ENCODE data around the gene PLEKHA8. TPM values are rescaled to one million over a fixed set of nuclear protein-coding genes. Genes with fewer than 3 reads are reported as not detected.

The PLEKHA8 gene
- total RNA-seq, 4 donors from 2014 or later: 2.3 to 3.2 (median 2.6) TPM

DNA sequence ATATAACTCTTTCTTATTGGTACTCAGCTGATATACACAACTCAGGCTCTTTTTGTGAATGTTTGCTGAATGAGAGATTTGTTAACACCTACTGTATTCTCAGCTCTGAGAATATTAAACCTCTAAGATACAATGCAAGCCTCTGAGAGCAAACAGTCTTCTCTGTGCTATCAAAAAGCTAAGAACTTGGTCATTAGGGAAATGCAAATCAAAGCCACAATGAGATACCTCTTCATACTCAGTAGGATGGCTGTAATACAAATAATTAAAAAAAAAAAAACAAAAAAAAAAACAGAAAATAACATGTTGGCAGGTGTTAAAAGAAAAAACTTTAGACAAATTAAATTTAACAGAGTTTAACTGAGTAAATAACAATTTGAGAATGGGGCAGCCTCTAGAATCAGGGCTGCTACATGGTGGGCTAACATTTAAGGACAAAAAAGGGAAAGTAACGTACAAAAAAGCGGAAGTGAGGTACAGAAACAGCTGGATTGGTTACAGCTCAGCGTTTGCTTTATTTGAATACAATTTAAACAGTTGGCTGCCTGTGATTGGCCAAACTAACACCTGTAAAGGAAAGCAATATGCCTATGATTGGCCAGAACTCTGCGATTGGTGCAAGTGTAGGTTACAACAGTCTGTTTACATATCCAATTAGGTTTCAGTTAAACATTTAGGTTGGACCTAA lies 91.8 kb downstream of the PLEKHA8 start:
- Histone ChIP-seq H3K9me3 (no peaks in the 10 kb centered on the region), H3K27me3 (no peaks in the 10 kb centered on the region), H3K36me3 (no peaks in the 10 kb centered on the region), H3K4me3 (no peak overlapping the region), H3K27ac (no peak overlapping the region), H3K4me1 (peaks cover 8 to 12% of the 10 kb centered on the region in 2 donors)
- TF ChIP-seq, protein P1, sequence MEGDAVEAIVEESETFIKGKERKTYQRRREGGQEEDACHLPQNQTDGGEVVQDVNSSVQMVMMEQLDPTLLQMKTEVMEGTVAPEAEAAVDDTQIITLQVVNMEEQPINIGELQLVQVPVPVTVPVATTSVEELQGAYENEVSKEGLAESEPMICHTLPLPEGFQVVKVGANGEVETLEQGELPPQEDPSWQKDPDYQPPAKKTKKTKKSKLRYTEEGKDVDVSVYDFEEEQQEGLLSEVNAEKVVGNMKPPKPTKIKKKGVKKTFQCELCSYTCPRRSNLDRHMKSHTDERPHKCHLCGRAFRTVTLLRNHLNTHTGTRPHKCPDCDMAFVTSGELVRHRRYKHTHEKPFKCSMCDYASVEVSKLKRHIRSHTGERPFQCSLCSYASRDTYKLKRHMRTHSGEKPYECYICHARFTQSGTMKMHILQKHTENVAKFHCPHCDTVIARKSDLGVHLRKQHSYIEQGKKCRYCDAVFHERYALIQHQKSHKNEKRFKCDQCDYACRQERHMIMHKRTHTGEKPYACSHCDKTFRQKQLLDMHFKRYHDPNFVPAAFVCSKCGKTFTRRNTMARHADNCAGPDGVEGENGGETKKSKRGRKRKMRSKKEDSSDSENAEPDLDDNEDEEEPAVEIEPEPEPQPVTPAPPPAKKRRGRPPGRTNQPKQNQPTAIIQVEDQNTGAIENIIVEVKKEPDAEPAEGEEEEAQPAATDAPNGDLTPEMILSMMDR (IDR thresholded peaks at IDR 0.05 in 4 of 5, conservative IDR thresholded peaks at IDR 0.05 in 1 of 5): no peak
- TF ChIP-seq POLR2A (IDR thresholded peaks at IDR 0.05): no peak
- intact Hi-C loops (cut with DNase I; ENCODE audit: low total_unique reads): no loop called here
- in situ Hi-C loops (cut with MboI; ENCODE audit: low sequenced_read_pairs in 4 of 4): no loop called here
- DNase-seq: no peak
- ATAC-seq: no peak

DNA sequence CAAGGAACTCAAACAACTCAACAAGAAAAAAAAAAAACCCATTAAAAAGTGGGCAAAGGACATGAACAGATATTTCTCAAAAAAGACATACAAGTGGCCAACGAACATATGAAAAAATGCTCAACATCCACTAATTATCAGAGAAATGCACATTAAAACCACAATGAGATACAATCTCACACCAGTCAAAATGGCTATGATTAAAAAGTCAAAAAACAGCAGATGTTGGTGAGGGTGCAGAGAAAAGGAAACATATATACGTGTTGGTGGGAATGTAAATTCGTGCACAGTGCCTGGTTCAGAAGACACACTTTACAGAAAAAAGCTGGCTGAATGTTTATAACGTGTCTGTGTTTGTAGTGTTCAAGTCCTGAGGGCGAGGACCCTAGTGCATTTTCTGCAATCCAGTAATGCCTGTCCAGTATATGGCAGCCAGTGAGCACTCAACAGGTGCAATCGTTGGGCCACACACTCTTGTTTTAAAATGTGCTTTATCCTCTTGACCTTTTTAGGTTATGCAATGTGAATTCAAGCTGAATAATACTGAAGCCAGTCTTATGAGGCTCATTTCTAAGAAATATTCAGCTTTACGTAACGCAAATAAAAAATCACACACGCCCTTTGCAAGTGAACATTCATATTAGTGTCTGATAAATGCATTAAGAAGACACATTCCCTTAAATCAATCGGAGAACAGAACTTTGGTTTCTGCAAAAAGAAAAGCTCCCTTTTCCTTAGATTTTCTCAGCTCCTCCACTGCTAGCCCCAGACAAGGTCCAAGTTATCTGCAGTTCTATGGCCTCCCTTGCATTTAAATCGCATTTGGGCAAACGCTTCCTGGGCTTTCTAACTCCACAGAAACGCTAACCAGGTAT lies 105.8 kb downstream of the PLEKHA8 start:
- Histone ChIP-seq H3K4me3 (peak overlapping the region; percentile 46 to 88 (median 78)), H3K27me3 (no peaks in the 10 kb centered on the region), H3K4me1 (peaks cover 13 to 26% of the 10 kb centered on the region in 2 donors), H3K36me3 (no peaks in the 10 kb centered on the region), H3K27ac (peak overlapping the region; percentile 78 to 95 (median 88)), H3K9me3 (no peaks in the 10 kb centered on the region)
- intact Hi-C loops (cut with DNase I; ENCODE audit: low total_unique reads) (loop anchor here (1.0 to 2.0 kb wide), 3 partner anchors 17 to 108 kb away; partner anchors contain the start of gene FKBP14), in situ Hi-C loops (cut with MboI; ENCODE audit: low sequenced_read_pairs in 4 of 4) (no loop called here)
- ATAC-seq (peak in 1 of 2 donors; percentile 4), DNase-seq (no peak)
- TF ChIP-seq, protein P1 (IDR thresholded peaks at IDR 0.05 in 4 of 5, conservative IDR thresholded peaks at IDR 0.05 in 1 of 5): no peak

DNA sequence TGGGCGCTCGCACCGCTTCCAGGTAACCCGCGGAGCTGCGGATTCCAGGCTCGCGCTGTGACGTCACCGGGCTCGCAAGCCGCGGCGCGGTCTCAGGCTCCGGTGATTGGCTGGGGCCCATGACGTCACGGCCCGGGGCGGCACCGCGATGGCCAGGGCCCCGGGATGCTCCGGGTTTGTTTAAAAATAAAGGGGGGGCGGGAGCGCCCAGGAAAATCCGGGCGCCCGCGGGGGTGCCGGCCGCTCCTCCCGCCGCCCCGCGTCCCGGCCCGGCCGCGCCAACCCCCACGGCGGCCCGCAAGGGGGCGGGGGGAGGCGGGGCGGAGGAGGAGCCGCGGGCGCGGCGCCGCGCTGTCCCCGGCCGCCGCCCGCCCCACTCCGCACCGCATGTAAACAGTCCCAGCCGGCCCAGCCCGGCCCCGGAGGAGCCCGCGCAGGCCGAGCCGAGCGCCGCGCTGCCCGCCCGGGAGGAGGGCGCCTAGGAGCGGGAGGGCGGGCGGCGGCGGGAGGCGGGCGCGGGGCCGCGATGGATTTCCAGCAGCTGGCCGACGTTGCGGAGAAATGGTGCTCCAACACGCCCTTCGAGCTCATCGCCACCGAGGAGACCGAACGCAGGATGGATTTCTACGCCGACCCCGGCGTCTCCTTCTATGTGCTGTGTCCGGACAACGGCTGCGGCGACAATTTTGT lies 106.5 kb downstream of the PLEKHA8 start, which contains the start of gene MTURN:
MTURN (plus strand) TSS at position 376 of the 690 bp plus-strand sequence; CDS start at position 527, 151 bp downstream.
- Histone ChIP-seq H3K9me3 (no peaks in the 10 kb centered on the region), H3K4me1 (peaks cover 13 to 30% of the 10 kb centered on the region in 2 donors), H3K27me3 (no peaks in the 10 kb centered on the region), H3K4me3 (peak within 1 kb of the TSS; percentile 83 to 88 (median 86)), H3K27ac (peak within 1 kb of the TSS; percentile 78 to 95 (median 88)), H3K36me3 (no peaks in the 10 kb centered on the region)
- peak; percentile 59 to 70 for TF ChIP-seq POLR2A (IDR thresholded peaks at IDR 0.05)
- TF ChIP-seq, protein P1 (IDR thresholded peaks at IDR 0.05 in 4 of 5, conservative IDR thresholded peaks at IDR 0.05 in 1 of 5): no peak
- in situ Hi-C loops (cut with MboI; ENCODE audit: low sequenced_read_pairs in 4 of 4): no loop called here
- intact Hi-C loops (cut with DNase I; ENCODE audit: low total_unique reads): loop anchor here (1.0 to 2.0 kb wide), 3 partner anchors 18 to 108 kb away; partner anchors contain the start of gene FKBP14
- peak; percentile 74 to 81 for DNase-seq
- ATAC-seq: peak; percentile 88 to 89

DNA sequence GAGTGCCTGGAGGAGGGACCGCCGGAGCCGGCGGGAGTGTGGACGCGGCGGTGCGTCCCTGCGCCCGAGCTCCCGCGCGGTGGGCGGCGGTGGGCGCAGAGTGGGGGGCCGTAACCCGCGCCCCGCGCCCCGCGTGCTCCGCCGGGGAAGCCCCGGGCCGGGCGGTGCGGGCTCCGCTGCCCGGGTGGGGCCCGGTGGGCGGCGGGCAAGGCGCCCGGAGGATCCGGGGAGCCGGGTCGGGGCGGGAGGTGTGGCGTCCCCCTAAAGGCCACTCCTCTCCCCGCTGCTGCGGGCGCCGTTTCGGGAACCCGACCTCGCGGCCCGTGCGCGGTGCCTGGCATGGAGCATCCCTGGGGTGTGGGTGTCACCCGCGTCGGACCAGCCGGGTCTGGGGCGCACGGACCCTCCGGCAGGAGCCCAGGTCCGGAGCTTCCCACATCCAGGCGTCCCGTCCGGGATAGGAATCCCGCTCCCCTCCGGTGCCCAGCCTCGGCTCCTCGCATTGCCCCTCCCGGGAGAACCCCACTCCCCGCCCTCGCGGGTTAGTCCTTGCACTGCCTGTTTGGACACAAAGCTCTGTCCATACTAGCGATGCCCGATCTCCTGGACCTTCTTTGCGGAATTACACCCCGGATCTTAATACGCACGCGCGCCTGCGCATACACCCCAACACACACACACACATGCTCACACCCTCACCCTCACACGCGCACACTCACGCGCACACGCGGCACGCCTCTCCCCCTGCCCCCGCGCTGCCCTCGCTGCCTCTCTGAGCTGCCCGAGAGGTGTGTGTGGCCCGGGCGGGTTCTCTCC lies 107.3 kb downstream of the PLEKHA8 start:
- Histone ChIP-seq H3K27me3 (no peaks in the 10 kb centered on the region), H3K4me3 (peak overlapping the region; percentile 83 to 88 (median 86)), H3K4me1 (peaks cover 13 to 35% of the 10 kb centered on the region in 2 donors), H3K9me3 (no peaks in the 10 kb centered on the region), H3K27ac (peak overlapping the region; percentile 74 to 95 (median 88)), H3K36me3 (no peaks in the 10 kb centered on the region)
- in situ Hi-C loops (cut with MboI; ENCODE audit: low sequenced_read_pairs in 4 of 4) (no loop called here), intact Hi-C loops (cut with DNase I; ENCODE audit: low total_unique reads) (loop anchor here (2.0 kb wide), 2 partner anchors 19 to 37 kb away; no protein-coding TSS in a partner anchor)
- no peak for TF ChIP-seq POLR2A (IDR thresholded peaks at IDR 0.05)
- TF ChIP-seq, protein P1 (IDR thresholded peaks at IDR 0.05 in 4 of 5, conservative IDR thresholded peaks at IDR 0.05 in 1 of 5): no peak
- DNase-seq: peak; percentile 35 to 47
- ATAC-seq: peak; percentile 40
